ENCODE results near the gene IL1RAPL2.

IL1RAPL2 gene

DNA sequence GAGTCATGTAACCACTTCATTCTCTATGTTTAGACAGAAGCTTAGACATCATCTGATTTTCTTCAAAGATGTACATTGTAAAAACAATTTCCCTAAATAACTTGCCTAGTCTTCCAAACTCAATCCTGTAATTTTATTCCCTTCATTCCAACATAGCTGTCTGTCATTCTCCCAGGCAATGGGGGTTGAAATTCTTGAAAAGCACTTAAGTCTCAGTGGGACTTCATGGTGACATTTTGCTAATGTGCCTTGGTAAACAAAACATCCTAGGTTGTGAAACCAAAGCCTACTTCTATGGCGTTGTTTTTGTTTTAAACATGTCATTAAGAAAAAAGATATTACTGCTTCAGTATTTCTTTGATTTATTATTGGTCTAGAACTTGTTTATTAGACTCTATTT lies 1134.3 kb downstream of the IL1RAPL2 start:
- no peak for DNase-seq (ENCODE audit: low read depth in 3 of 3)

GRCh38 chrX:105701310-105702052 lies 1135.5 kb downstream of the IL1RAPL2 start:
- no peak for DNase-seq (ENCODE audit: low read depth in 3 of 3)

GRCh38 chrX:105703876-105704275 lies 1137.9 kb downstream of the IL1RAPL2 start:
- no peak for DNase-seq (ENCODE audit: low read depth in 3 of 3)

DNA sequence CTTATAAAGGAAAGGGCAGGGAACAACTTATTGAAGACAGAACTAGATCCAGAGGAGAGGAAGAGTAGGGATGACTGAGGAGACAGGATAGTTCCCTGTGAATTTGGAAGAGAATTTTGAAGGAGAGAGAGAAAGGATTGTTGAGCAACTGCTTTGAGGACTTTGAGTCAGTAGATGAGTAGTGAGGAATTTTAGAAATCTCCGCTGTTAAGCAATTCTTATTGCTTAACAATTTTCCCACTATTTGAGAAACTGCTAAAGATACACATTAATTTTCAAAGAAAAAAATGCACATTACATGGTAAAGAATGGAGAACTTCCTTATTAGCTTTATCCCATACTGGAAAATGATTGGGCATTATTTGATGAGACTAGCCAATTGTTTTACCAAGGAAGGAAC lies 1140.0 kb downstream of the IL1RAPL2 start:
- DNase-seq (ENCODE audit: low read depth in 3 of 3) = no peak

DNA sequence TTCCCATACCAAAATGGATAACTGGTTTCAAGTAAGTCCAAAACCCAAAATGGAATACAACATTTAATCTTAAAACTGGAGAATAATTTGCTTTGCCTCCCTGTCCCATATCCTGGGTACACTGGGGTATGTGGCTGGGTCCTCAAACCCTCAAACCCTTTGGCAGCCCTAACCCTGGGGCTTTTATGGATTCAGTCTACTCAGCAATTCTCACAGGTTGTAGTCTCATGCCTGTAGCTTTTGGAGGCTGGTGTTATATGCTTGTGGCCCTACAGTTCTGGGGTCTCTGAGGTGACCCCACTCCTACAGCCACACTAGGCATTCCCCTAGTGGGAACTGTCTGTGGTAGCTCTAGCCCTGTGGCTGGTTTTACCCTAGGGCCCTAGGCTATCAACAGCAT lies 1145.8 kb downstream of the IL1RAPL2 start:
- DNase-seq (ENCODE audit: low read depth in 3 of 3) = no peak

- DNase-seq (ENCODE audit: low read depth in 3 of 3) = no peak
These were observed 1149.7 kb downstream of the IL1RAPL2 start for GRCh38 chrX:105715746-105716145.

DNA sequence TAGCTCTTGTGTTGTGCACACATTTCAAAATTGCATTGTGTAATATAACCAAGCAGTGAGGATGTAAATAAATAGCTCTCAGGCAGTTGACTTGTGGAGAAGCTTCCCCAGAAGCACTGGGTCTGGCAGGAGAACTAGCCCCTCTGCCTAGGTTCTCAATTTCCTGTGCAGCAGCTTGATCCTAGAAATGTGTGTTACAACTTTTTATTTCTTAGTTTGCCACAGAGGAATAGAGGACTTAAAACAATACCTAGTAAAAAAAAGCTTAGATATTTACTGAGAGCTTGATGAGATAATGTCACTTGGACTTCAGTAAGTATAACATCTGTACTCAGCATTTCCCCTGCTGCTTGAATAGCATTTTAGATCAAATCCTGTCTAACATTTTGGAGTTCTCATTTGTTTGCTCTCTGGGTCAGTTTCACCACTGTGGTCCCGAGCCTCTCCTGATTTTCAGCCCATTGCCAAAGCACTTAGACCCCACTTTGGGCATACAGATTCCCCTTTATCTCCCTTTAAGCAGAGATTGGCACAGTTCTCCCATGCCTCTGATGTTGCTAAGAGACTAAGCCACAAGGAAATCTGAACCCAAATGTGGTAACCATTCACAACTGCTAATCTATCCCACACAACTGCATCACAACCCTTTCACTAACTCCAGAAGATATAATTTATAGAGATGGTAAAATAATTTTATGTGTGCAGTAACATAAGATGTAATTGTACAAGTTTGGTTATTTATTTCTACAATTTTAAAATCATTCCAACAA lies 1158.2 kb downstream of the IL1RAPL2 start:
- DNase-seq (ENCODE audit: low read depth in 3 of 3) = no peak

GRCh38 chrX:105725228-105725627 lies 1159.2 kb downstream of the IL1RAPL2 start:
- DNase-seq (ENCODE audit: low read depth in 3 of 3) = no peak

DNA sequence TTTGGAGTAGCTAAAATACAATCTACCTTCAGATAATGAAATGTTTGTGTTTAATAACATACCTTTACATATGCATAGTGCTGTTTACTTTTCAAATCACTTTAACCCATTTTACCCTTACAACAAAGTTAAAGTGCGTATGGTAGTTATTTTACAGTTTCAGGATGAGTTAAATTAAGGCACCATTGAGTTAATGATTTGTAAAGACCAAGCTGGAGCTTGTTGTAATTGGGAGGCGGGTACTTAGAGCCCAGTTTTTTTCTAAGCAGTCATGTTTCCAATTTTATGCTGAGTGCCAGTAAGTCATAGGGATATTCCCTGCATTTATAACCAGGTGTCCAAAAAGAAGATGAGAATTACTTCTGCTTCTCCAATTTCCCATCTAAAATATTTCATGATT lies 1172.2 kb downstream of the IL1RAPL2 start:
- no peak for DNase-seq (ENCODE audit: low read depth in 3 of 3)

- DNase-seq (ENCODE audit: low read depth in 3 of 3) = no peak
These were observed 1178.3 kb downstream of the IL1RAPL2 start for GRCh38 chrX:105744291-105744690.

GRCh38 chrX:105744946-105745345 lies 1178.9 kb downstream of the IL1RAPL2 start:
- no peak for DNase-seq (ENCODE audit: low read depth in 3 of 3)

DNA sequence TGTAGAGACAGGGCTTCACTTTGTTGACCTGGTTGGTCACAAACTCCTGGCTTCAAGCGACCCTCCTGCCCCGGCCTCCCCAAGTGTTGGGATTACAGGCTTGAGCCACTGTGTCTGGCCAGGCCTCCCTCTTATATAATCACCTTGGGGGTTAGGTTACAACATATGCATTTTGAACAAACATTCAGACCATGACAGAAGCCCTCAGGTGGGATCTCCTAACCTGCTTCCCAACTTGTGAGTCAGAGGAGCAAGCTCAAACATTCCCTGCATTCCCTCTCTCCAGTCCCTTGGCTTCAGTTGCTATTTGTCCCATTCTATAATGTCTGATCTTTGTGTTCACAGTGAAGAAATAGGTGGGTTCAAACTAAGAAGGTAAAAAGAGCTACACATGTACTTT lies 1179.9 kb downstream of the IL1RAPL2 start:
- no peak for DNase-seq (ENCODE audit: low read depth in 3 of 3)

DNA sequence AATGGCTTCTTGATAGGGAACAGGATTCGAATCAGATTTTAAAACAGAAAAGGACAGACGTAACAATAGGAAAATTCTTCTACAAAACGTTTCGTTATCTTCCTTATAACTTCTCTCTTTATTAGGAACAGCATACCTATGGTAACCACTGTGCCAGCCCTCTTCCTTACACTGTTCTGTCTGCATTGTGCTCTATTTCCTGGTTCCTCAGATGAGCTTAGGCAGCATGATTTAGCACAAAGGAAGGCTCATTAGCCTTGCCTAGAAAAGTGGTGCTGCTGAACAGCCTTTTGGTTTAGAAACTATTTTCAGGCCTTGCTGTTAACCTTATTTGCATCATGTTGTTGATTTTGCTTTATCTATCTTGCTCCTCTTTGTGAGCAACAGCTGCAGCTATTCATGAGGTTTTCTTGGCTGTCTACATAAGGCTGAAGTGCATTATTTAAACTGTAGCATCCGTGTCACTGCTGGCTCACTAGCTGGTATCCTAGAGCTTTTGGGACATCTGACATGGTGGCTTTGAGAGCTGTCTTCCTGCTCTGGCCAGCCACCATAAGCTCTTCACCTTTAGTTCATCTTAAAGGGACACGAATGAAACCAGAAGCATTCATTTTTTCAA lies 1186.4 kb downstream of the IL1RAPL2 start:
- no peak for DNase-seq (ENCODE audit: low read depth in 3 of 3)

GRCh38 chrX:105753411-105753810 lies 1187.4 kb downstream of the IL1RAPL2 start:
- no peak for DNase-seq (ENCODE audit: low read depth in 3 of 3)

DNA sequence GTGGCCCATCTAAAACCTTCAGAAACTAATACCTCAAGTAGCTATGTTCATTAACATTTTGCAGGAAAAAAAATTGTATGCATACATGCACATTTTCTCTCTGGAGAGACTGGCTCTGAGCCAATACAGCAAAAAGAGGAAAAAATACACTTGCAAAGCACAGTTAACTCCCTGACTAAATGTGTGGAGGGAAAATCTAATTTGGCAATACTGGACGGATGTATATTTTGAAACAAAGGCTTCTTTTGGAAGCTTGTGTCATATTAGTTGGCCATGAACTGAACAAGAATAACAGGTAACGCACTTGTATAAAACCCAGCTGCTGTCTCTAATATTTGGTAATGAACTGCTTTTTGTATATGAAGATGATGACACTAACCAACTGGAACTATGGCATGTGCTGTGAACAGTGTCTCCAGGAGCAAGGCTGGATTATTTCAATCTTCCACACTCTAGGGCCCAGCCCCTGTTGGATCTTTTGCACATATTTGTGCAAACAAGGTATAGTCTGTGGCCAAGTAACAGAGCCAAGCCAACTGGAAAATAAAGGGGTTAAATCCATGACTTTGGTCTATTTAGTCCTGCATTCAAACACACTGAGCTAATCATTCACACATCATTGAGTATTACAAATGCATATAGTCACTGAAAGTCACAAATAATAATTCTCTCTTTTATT lies 1188.4 kb downstream of the IL1RAPL2 start:
- DNase-seq (ENCODE audit: low read depth in 3 of 3) = no peak

GRCh38 chrX:105755109-105755508 lies 1189.1 kb downstream of the IL1RAPL2 start:
- DNase-seq (ENCODE audit: low read depth in 3 of 3) = no peak

DNA sequence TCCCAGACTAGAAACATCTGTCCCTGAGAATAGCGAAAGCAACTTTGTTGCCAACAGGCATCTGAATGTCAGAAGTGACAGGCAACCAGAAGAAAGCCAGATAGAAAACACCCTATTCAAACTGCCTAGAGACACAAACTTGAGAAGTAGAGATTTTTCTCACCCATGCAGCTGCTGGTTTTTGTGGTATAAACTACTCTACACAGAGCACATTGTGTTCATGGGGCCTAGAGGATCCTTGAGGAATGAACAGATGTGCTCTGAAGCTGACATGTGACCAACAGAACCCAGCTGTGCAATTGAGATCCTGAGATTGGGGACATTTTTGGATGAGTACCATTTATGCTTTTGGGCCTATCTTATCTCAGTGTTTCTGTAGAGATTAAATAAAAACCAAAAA lies 1192.8 kb downstream of the IL1RAPL2 start:
- no peak for DNase-seq (ENCODE audit: low read depth in 3 of 3)

DNA sequence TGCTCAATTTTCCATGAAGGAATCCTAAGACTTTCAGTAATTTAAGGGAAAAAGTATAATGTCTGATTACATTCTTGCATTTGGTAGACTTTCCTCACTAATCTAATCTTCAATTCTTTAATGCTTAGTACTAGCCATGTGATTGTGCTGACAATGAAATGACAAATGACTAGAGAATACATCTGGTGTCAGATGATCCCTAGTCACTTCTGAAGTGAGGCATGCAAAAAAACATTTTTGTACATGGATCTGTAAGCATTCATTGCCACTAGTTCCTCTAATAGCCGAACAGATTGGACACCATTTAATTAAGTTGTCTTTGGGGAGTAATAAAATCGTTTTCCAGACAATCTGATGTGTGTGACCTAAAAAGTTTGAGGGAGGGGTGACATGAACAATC lies 1193.6 kb downstream of the IL1RAPL2 start:
- no peak for DNase-seq (ENCODE audit: low read depth in 3 of 3)

GRCh38 chrX:105765691-105766090 lies 1199.7 kb downstream of the IL1RAPL2 start:
- no peak for DNase-seq (ENCODE audit: low read depth in 3 of 3)

DNA sequence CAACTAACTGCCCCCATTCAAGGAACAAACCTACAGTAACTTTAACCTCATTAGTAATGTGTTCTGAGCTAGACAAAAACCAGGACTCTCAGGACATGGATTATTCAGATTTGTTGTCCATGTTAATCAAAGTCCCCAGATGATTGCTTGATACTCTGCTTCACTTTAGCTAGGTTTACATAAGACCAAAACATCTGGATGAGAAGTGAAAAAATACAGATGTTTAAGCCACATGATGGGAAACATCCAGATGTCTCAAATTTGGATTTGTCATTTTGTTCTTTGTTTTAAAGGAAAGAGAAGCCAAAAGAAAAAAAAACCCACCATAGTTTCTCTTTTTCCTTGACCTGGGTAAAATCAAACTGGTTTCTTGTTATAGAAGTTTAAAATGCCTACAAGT lies 1207.8 kb downstream of the IL1RAPL2 start:
- DNase-seq (ENCODE audit: low read depth in 3 of 3) = no peak

- no peak for DNase-seq (ENCODE audit: low read depth in 3 of 3)
These were observed 1209.7 kb downstream of the IL1RAPL2 start for GRCh38 chrX:105775679-105776078.

GRCh38 chrX:105781804-105782203 lies 1215.8 kb downstream of the IL1RAPL2 start:
- no peak for DNase-seq (ENCODE audit: low read depth in 3 of 3)

Measured in stimulated activated CD4-positive, alpha-beta T cell treated with anti-CD3 and anti-CD28 coated beads, TNF-alpha, amount 100 ng/mL, for 4 hours (primary cell).